ENCODE data around the gene RERE.

Gene RERE

GRCh38 chr1:8355439-8356255 lies 461.8 kb downstream of the RERE start:
- no peak for DNase-seq

GRCh38 chr1:8354038-8354437 lies 463.4 kb downstream of the RERE start:
- no peak for DNase-seq

- DNase-seq = no peak
These were observed 464.3 kb downstream of the RERE start for GRCh38 chr1:8352886-8353785.

GRCh38 chr1:8352471-8352845 lies 465.0 kb downstream of the RERE start:
- no peak for DNase-seq

- peak; percentile 4 for DNase-seq
These were observed 465.6 kb downstream of the RERE start for GRCh38 chr1:8351693-8352470.

- DNase-seq = no peak
These were observed 466.3 kb downstream of the RERE start for GRCh38 chr1:8350914-8351684.

GRCh38 chr1:8349961-8350360 lies 467.5 kb downstream of the RERE start:
- DNase-seq = peak; percentile 3

GRCh38 chr1:8349473-8349865 lies 468.0 kb downstream of the RERE start:
- no peak for DNase-seq

- DNase-seq = peak; percentile 38
These were observed 468.5 kb downstream of the RERE start for GRCh38 chr1:8348777-8349472.

GRCh38 chr1:8348047-8348776 lies 469.2 kb downstream of the RERE start:
- no peak for DNase-seq

GRCh38 chr1:8347635-8348034 lies 469.8 kb downstream of the RERE start:
- peak; percentile 24 for DNase-seq

GRCh38 chr1:8345621-8346415 lies 471.6 kb downstream of the RERE start:
- DNase-seq = no peak

GRCh38 chr1:8344893-8345507 lies 472.4 kb downstream of the RERE start:
- DNase-seq = no peak

- DNase-seq = no peak
These were observed 473.9 kb downstream of the RERE start for GRCh38 chr1:8343464-8344001.

- no peak for DNase-seq
These were observed 474.4 kb downstream of the RERE start for GRCh38 chr1:8343044-8343443.

GRCh38 chr1:8342325-8342724 lies 475.1 kb downstream of the RERE start:
- no peak for DNase-seq

- DNase-seq = no peak
These were observed 477.0 kb downstream of the RERE start for GRCh38 chr1:8340448-8340847.

GRCh38 chr1:8339203-8339600 lies 478.2 kb downstream of the RERE start:
- DNase-seq = no peak

GRCh38 chr1:8338526-8339202 lies 478.8 kb downstream of the RERE start:
- DNase-seq = no peak

Measured in NCI-H526 treated with DMSO at 0.1 percent for 48 hours (cell line).